Activated CD4-positive, alpha-beta T cell treated with anti-CD3 and anti-CD28 coated beads for 36 hours (primary cell): ENCODE data around the gene UCHL1. TPM values are rescaled to one million over a fixed set of nuclear protein-coding genes. Genes with fewer than 3 reads are reported as not detected.
A peak's percentile ranks its signal among the peaks of the same experiment; 100 is the strongest.

ENCODE experiments used
- ATAC-seq: fragments of 200-7000 bp; cut with Tn5 transposase; one replicate; pipeline ENCODE4 v1.10.0; 2021; ENCODE audit warnings: mild to moderate bottlenecking, moderate library complexity
- CTCF ChIA-PET: fragments of 350-600 bp; sonication (Branson Sonifier 250); formaldehyde crosslinking; loops from one replicate; lab custom pipeline; 2021; ENCODE audit warnings: antibody characterized with exemption; lab: Charles Lee
- POLR2A ChIA-PET: fragments of 350-600 bp; sonication (Branson Sonifier 250); formaldehyde crosslinking; loops from one replicate; lab custom pipeline; 2021; ENCODE audit warnings: antibody characterized with exemption, inconsistent platforms; lab: Charles Lee
- DNase-seq: peaks from one replicate; pipeline ENCODE4 v3.0.0-alpha.2; 2020
- H3K27ac Mint-ChIP-seq: one replicate; pipeline ENCODE4 v1.8.0; 2021; ENCODE audit warnings: mixed read lengths
- H3K27me3 Mint-ChIP-seq: one replicate; pipeline ENCODE4 v1.8.0; 2021; ENCODE audit warnings: mixed read lengths
- H3K36me3 Mint-ChIP-seq: one replicate; pipeline ENCODE4 v1.8.0; 2021; ENCODE audit warnings: low read depth, mixed read lengths
- H3K4me1 Mint-ChIP-seq: one replicate; pipeline ENCODE4 v1.8.0; 2021; ENCODE audit warnings: mixed read lengths
- H3K4me3 Mint-ChIP-seq: one replicate; pipeline ENCODE4 v1.8.0; 2021; ENCODE audit warnings: mild to moderate bottlenecking, moderate library complexity, mixed read lengths
- H3K9me3 Mint-ChIP-seq: one replicate; pipeline ENCODE4 v1.8.0; 2021; ENCODE audit warnings: low read depth, mixed read lengths
- intact Hi-C, 2 experiments: fragments of 100-400 bp; cut with DNase I in 1 of 2; cut with micrococcal nuclease in 1 of 2; formaldehyde crosslinking; loops; one replicate each; pipeline versions ENCODE4 v1.14.2 to v1.15.1; 2022 to 2024; cut with DNase I, micrococcal nuclease
- total RNA-seq, 2 experiments: library from RNA; stranded (reverse); gene quantifications; one replicate each; pipeline ENCODE4 v1.2.3, GENCODE V29; 2021

The UCHL1 gene
- total RNA-seq, result 1 to 10 TPM; 1.5 to 1.7 TPM

DNA sequence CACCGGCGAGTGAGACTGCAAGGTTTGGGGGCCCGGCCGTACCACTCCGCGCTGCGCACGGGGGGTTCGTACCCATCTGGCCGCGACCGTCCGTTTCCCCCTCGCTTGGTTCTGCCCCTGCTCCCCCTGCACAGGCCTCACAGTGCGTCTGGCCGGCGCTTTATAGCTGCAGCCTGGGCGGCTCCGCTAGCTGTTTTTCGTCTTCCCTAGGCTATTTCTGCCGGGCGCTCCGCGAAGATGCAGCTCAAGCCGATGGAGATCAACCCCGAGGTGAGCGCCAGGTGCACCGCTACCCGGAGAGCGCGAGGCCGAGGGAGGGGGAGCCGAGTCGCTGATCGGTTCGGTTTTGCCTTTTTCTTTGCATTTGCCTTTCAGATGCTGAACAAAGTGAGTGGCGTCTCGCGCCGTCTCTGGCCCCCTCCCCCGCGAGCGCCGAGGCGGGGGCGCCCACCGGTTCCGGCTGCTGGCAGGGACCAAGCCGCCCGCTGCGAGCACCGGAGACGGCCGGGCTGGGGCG is at the start of gene UCHL1:
Gene UCHL1 (plus strand): TSS at position 189 of the 517 bp plus-strand sequence. CDS start 49 bp downstream, at position 238.
- peaks cover 6% of the 10 kb centered on the region for H3K4me1 Mint-ChIP-seq
- ChIA-PET POLR2A (no interaction called here), CTCF (interaction anchor here (0.6 to 1.2 kb wide), 2 partner anchors 43 kb away, joined by 3 read pairs; partner anchors contain the start of gene APBB2)
- H3K36me3 Mint-ChIP-seq, result no peaks in the 10 kb centered on the region
- no peaks in the 10 kb centered on the region for H3K9me3 Mint-ChIP-seq
- ATAC-seq, result peak; percentile 50
- DNase-seq, result no peak
- H3K27ac Mint-ChIP-seq, result no peak within 1 kb of the TSS
- peaks cover 50% of the 10 kb centered on the region for H3K27me3 Mint-ChIP-seq
- peak within 1 kb of the TSS; percentile 60 for H3K4me3 Mint-ChIP-seq
- intact Hi-C loops, result loop anchor here in 1 of 2 experiments (2.0 kb wide), 1 partner anchor 40 kb away; no protein-coding TSS in a partner anchor

DNA sequence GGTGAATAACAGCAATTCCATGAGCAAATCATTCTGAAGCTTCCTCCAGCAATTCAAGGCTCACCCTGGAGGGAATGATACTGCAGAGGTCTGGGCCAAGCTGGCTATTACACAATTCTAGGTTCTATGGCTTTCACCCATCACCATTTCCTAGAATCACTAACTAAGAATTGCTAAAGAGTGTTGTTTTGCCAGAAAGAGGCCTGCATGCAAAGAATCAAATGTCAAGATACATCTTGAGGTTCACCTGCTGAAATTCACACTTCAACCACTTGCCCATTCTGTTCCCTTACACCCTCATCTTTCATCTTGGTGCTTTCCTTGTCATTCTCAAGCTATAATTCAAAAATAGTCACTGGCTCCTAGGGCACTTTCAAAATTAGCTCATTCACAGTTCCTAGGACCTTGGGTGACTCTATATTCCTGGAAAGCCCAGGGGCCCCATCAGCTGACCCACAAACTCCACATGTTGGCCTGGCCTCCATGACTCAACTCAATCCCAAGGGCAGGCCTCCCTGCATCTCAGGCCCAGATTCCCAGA is 49.4 kb upstream of the UCHL1 start:
- DNase-seq (no peak), ATAC-seq (peak; percentile 49)
- Mint-ChIP-seq H3K27me3 (peaks cover 37% of the 10 kb centered on the region), H3K9me3 (no peaks in the 10 kb centered on the region), H3K4me3 (no peak overlapping the region), H3K4me1 (peaks cover 2% of the 10 kb centered on the region), H3K27ac (no peak overlapping the region), H3K36me3 (no peaks in the 10 kb centered on the region)
- CTCF ChIA-PET, result no interaction called here
- intact Hi-C loops, result no loop called here
- POLR2A ChIA-PET, result no interaction called here

DNA sequence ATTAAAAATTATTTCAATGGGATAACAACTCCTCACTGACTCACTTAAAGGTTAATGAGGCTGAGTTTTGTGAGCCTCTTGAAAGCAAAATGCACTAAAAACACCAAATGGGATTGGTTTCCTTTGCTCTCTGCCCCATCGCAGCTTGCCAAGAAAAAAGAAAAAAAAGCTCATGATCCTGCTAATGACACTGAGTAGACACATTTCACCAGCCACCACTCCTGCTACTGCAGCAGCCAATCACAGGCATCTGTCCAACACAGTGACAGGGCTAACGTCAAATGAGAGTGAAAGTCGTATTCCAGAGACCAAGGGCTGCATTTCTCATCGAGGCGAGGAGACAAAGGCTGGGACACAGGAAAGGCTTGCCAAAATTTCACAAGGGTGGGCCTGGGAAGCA is 47.5 kb upstream of the UCHL1 start:
- ATAC-seq (no peak), DNase-seq (no peak)
- POLR2A ChIA-PET, result no interaction called here
- intact Hi-C loops, result no loop called here
- no peak overlapping the region for H3K27ac Mint-ChIP-seq
- peaks cover 45% of the 10 kb centered on the region for H3K27me3 Mint-ChIP-seq
- H3K4me1 Mint-ChIP-seq, result peaks cover 13% of the 10 kb centered on the region
- H3K36me3 Mint-ChIP-seq, result no peaks in the 10 kb centered on the region
- no peak overlapping the region for H3K4me3 Mint-ChIP-seq
- CTCF ChIA-PET, result no interaction called here
- H3K9me3 Mint-ChIP-seq, result no peaks in the 10 kb centered on the region

DNA sequence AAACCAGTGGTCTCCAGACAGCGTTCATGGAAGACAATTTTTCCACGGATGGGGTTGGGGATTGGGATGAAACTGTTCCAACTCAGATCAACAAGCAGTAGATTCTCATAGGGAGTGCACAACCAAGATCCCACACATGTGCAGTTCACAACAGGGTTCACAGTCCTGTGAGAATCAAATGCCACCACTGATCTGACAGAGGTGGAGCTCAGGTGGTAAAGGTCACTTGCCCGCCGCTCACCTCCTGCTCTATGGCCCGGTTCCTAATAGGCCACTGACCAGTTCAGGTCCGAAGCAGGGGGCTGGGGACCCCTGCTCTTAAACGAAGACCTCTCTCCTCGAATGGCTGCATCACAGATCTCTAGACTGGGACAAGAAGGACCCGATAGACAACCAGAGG is 46.8 kb upstream of the UCHL1 start:
- Mint-ChIP-seq H3K9me3 (no peaks in the 10 kb centered on the region), H3K4me3 (no peak overlapping the region), H3K36me3 (no peaks in the 10 kb centered on the region), H3K27ac (no peak overlapping the region), H3K4me1 (peaks cover 15% of the 10 kb centered on the region), H3K27me3 (peaks cover 49% of the 10 kb centered on the region)
- CTCF ChIA-PET, result no interaction called here
- POLR2A ChIA-PET, result no interaction called here
- no peak for ATAC-seq
- DNase-seq, result no peak
- intact Hi-C loops, result loop anchor here in 1 of 2 experiments (10.0 kb wide), 1 partner anchor 785 kb away; the partner anchor contains the start of gene SLC30A9

DNA sequence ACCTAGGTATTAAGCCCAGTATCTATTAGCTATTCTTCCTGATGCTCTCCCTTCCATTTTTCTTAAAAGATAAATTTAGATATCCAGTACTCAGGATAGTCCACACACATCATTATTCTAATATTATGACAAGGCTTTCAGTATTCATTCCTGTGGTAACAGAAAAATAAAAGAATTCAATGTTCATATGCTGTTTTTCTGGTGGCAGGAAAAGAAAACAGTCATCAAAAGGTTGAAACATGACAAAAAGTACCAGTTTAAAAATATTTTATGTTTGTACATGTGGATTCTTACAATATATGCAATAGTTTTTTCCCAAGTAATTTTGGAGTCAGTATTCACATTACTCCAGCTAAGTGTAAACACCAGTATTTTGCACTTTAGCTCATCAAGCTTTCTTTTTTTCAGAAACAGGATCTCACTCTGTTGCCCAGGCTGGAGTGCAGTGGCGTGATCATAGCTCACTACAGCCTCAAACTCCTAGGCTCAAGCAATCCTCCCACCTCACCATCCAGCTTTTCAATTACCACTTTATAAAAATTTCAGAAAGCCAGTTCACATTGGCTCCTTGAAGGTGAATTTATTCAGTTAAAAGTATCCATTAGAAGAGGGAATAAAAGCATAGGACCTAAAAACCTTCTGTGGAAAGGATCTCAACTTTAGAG is 44.6 kb upstream of the UCHL1 start:
- DNase-seq (no peak), ATAC-seq (no peak)
- Mint-ChIP-seq H3K27ac (no peak overlapping the region), H3K27me3 (peaks cover 63% of the 10 kb centered on the region), H3K4me3 (no peak overlapping the region), H3K36me3 (no peaks in the 10 kb centered on the region), H3K9me3 (no peaks in the 10 kb centered on the region), H3K4me1 (peaks cover 28% of the 10 kb centered on the region)
- ChIA-PET POLR2A (no interaction called here), CTCF (interaction anchor here (0.7 to 1.0 kb wide), 2 partner anchors 283 to 303 kb away, joined by 3 read pairs; no protein-coding TSS in a partner anchor)
- intact Hi-C loops, result loop anchor here in 1 of 2 experiments (10.0 kb wide), 1 partner anchor 783 kb away; the partner anchor contains the start of gene SLC30A9

DNA sequence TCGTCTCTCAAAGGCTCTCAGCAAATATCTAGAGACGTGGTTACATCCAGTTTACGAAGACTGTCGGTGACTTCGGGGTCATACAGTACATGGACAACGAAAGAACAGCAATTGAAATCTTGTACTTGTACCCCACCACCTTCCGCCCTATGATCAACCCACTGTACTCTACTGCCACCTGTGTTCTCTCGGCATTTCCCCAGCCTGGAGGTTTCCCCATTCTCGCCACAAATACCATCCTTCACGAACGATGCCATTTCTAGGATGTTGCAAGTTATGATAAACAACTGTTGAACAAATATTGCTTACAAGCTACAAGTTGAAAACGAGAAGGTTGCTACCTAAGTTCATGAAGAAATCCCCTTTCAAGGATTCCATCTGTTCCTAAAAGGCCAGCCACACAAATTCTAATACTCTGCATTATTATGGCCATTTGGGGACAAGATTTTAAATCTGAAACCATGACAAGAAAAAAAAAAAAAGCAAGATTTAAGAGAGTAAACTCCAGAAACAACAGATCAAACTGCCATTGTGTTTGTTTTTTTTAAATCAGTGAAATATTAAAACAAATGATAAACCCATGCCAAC is 44.0 kb upstream of the UCHL1 start:
- ATAC-seq (no peak), DNase-seq (peak; percentile 26)
- intact Hi-C loops, result loop anchor here in 1 of 2 experiments (10.0 kb wide), 1 partner anchor 782 kb away; the partner anchor contains the start of gene SLC30A9
- CTCF ChIA-PET, result interaction anchor here (0.7 kb wide), 1 partner anchor 283 kb away, joined by 3 read pairs; no protein-coding TSS in a partner anchor
- peaks cover 64% of the 10 kb centered on the region for H3K27me3 Mint-ChIP-seq
- H3K4me3 Mint-ChIP-seq, result no peak overlapping the region
- no peaks in the 10 kb centered on the region for H3K9me3 Mint-ChIP-seq
- no peaks in the 10 kb centered on the region for H3K36me3 Mint-ChIP-seq
- H3K27ac Mint-ChIP-seq, result no peak overlapping the region
- POLR2A ChIA-PET, result no interaction called here
- peaks cover 27% of the 10 kb centered on the region for H3K4me1 Mint-ChIP-seq

DNA sequence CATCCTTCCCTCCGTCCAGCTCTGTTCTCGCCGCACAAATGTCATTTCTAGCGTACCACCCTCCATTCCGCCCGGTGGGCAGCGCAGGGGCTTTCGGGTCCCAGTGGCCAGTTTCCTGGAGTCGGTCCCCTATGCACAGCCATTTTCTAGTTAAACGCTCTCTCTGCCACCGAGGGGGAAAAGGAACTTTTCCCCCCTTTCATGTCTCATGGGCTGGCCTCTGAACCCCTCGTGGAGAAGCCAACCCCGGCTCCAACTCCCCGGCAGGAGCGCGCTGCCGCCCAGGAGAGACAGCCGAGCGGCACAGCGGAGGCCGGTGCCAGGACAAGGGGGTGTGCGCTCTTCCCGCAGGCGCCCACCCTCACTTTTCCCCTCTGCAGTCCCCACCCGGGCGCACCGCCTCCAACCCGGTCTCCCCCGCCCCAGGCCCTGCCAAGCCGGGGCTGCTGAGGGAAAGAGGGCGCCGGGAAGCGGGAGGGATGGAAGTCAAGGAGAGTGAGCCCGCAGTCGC is 43.0 kb upstream of the UCHL1 start:
- Mint-ChIP-seq H3K27me3 (peaks cover 60% of the 10 kb centered on the region), H3K9me3 (no peaks in the 10 kb centered on the region), H3K27ac (no peak overlapping the region), H3K4me3 (peak overlapping the region; percentile 53), H3K4me1 (peaks cover 27% of the 10 kb centered on the region), H3K36me3 (no peaks in the 10 kb centered on the region)
- ChIA-PET POLR2A (interaction anchor here (0.7 kb wide), 1 partner anchor 574 kb away, joined by 3 read pairs; no protein-coding TSS in a partner anchor), CTCF (interaction anchor here (0.6 to 2.9 kb wide), 4 partner anchors 9 to 289 kb away, joined by 3 to 14 read pairs (median 6); no protein-coding TSS in a partner anchor)
- DNase-seq (peak; percentile 27), ATAC-seq (no peak)
- intact Hi-C loops, result loop anchor here (1.0 to 10.0 kb wide), 4 partner anchors 237 to 781 kb away; partner anchors contain the start of gene SLC30A9 (in 1 of the 2)

DNA sequence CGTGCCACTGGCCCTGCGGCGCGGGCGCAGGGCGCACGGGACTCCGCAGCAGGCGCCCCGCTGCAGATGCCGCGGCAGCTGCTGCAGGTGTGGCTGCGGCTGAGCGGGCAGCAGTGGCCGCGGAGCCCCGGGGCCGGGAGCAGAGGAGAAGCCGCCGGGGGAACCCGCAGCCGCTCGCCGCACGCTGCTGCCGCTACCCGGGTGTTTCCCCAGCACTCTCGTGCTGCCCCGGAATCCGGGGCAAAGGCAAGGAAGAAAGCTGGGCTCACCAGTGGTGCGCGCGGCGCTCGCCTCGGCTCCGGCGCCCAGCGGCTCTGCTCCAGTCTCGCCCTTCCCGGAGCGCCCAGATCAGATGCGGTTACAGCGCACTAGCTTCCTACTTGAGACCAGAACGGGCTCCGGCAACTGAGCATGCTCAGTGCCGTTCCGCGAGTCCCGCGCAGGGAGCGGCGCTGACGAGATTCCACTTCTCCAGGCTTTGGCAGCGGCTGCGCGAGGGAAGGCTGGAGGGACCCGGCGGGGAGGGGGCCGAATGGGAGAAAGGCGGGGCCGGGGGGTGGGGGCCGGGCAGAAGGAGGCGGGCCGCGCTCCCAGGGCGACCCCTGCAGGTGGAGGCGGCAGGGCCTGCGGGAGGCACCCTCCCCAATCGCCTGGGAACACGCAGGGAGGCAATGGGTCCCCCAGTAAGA is 42.4 kb upstream of the UCHL1 start, which contains the start of gene APBB2:
Gene APBB2 (minus strand): TSS at position 407 of the 689 bp plus-strand sequence. CDS start 181,288 bp downstream, outside the sequence.
- ChIA-PET CTCF (interaction anchor here (0.6 to 2.9 kb wide), 6 partner anchors 9 to 478 kb away, joined by 3 to 14 read pairs (median 3); no protein-coding TSS in a partner anchor), POLR2A (no interaction called here)
- Mint-ChIP-seq H3K27ac (no peak within 1 kb of the TSS), H3K27me3 (peaks cover 58% of the 10 kb centered on the region), H3K36me3 (no peaks in the 10 kb centered on the region), H3K4me1 (peaks cover 27% of the 10 kb centered on the region), H3K9me3 (no peaks in the 10 kb centered on the region), H3K4me3 (peak within 1 kb of the TSS; percentile 72)
- peak; percentile 67 for ATAC-seq
- DNase-seq, result peak; percentile 79
- intact Hi-C loops, result loop anchor here (1.0 to 10.0 kb wide), 4 partner anchors 237 to 781 kb away; partner anchors contain the start of gene SLC30A9 (in 1 of the 2)

DNA sequence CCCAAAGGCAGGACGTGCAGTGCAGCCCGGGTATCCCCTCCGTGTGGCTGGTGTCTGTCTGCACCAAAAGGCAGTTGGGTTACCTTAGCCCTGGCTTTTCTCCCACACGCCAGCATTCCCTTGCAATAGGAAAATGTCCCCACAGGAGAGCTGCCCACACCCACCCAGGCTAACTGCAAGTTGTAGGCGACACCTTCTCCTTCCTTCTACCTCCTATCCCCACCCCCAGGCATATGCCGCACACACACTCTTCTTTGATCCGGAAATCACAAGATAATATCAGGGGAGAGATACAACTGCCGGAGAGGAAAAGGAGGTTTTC is 41.9 kb upstream of the UCHL1 start:
- H3K4me1 Mint-ChIP-seq, result peaks cover 27% of the 10 kb centered on the region

DNA sequence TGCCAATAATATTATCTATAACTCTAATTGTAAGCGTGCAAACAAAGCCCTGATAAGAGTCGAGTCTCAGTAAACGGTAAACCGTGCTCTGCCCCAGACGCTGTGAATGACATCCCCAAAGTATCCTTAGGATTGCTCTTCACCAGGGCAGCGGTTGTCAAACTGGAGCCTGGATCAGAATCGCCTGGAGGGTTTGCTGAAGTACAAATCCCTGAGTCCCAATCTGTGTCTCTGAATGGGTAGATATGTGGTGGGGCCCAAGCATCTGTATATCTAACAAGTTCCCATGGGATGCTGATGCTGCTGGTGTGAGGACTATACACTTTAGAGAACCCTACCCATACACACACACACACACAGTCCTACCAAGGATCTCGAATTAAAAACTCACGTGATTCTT is 41.6 kb upstream of the UCHL1 start:
- no peaks in the 10 kb centered on the region for H3K36me3 Mint-ChIP-seq
- DNase-seq (no peak), ATAC-seq (no peak)
- peaks cover 58% of the 10 kb centered on the region for H3K27me3 Mint-ChIP-seq
- H3K4me1 Mint-ChIP-seq, result peaks cover 27% of the 10 kb centered on the region
- ChIA-PET CTCF (interaction anchor here (2.9 kb wide), 1 partner anchor 290 kb away, joined by 14 read pairs; no protein-coding TSS in a partner anchor), POLR2A (no interaction called here)
- no peaks in the 10 kb centered on the region for H3K9me3 Mint-ChIP-seq
- intact Hi-C loops, result loop anchor here (2.0 to 10.0 kb wide), 2 partner anchors 238 to 780 kb away; partner anchors contain the start of gene SLC30A9 (in 1 of the 2)
- H3K4me3 Mint-ChIP-seq, result peak overlapping the region; percentile 71
- H3K27ac Mint-ChIP-seq, result no peak overlapping the region

More for the DNA sequence above, 41.9 kb upstream of the UCHL1 start:
- peak overlapping the region; percentile 13 for H3K4me3 Mint-ChIP-seq
- no peak for ATAC-seq
- no peaks in the 10 kb centered on the region for H3K9me3 Mint-ChIP-seq
- CTCF ChIA-PET, result interaction anchor here (0.7 to 2.9 kb wide), 4 partner anchors 29 to 479 kb away, joined by 3 to 14 read pairs (median 6); no protein-coding TSS in a partner anchor
- intact Hi-C loops, result loop anchor here (1.0 to 10.0 kb wide), 4 partner anchors 238 to 780 kb away; partner anchors contain the start of gene SLC30A9 (in 1 of the 2)
- POLR2A ChIA-PET, result no interaction called here
- no peak for DNase-seq
- no peak overlapping the region for H3K27ac Mint-ChIP-seq
- no peaks in the 10 kb centered on the region for H3K36me3 Mint-ChIP-seq
- peaks cover 58% of the 10 kb centered on the region for H3K27me3 Mint-ChIP-seq
